ENCODE data around the gene C6orf120. TPM values are rescaled to one million over a fixed set of nuclear protein-coding genes. Genes with fewer than 3 reads are reported as not detected.

The C6orf120 gene
- total and polyA plus RNA-seq, 2 of the 13 experiments (the other 11 are each of a cell fraction or from before 2014, with no cell fraction given), result 21.7 to 29.9 TPM

DNA sequence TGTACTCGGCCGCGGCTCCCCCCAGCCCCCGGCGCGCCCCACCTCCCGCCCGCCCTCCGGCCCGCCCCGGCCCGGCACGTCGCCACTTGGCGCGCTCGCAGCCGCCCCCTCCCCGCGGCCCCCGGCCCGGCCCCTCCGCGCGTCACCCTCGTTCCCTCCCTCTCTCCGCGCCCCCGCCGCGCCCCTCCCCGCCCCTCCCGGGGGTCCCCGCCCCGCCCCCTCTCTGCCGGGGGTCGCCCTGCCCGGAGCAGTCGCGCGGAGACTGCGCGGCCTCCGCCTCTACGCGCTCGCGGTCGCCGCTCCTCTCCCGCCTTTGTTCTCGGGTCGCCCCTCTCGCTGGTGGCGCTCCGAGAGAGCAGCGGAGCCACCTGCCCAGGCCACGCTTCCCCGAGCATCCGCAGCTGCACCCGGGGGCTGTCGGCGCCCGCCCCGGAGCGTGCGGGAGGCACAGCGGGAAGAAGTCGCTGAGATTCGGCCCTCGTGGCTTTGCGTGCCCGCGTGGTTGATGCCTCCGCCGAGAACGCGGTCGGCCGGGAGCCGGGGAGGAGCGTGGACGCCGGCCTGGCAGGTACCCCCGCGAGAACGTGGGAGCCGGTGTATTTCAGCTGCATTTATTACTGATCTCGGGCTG, 22.7 kb downstream of the C6orf120 start, which contains the start of gene PHF10 (continued):
- TF ChIP-seq TEAD2 (CRISPR knock-in tag; IDR thresholded peaks at IDR 0.05) (no peak), RNF2 (conservative IDR thresholded peaks at IDR 0.05; ENCODE audit: low read depth) (no peak; the same call in 1 of the 2 replicates), GTF2F1 (IDR thresholded peaks at IDR 0.05; ENCODE audit: low read length) (no peak), CTCF (CRISPR knock-in tag; IDR thresholded peaks at IDR 0.05) (peak; percentile 27; the same call in 1 of the 2 replicates), TRAFD1 (CRISPR knock-in tag; IDR thresholded peaks at IDR 0.05; ENCODE audit: borderline replicate concordance) (no peak; the same call in 1 of the 2 replicates), ZNF225 (CRISPR knock-in tag; IDR thresholded peaks at IDR 0.05) (peak; percentile 96), ZNF451 (CRISPR knock-in tag; IDR thresholded peaks at IDR 0.05) (peak; percentile 83), DR1 (CRISPR knock-in tag; IDR thresholded peaks at IDR 0.05) (no peak; the same call in 1 of the 2 replicates), ZNF33B (CRISPR knock-in tag; IDR thresholded peaks at IDR 0.05) (no peak; the same call in 1 of the 2 replicates), ZNF343 (CRISPR knock-in tag; IDR thresholded peaks at IDR 0.05) (no peak), AGO1 (IDR thresholded peaks at IDR 0.05; ENCODE audit: low read depth, low read length, poor library complexity, severe bottlenecking) (peak; percentile 67), HDAC6 (IDR thresholded peaks at IDR 0.05; ENCODE audit: low read depth, low read length) (0 out of 2 replicates have a peak, but pooled peaks have one; percentile 16), HMG20B (CRISPR knock-in tag; conservative IDR thresholded peaks at IDR 0.05) (no peak), ZNF329 (CRISPR knock-in tag; IDR thresholded peaks at IDR 0.05; ENCODE audit: low read depth) (peak; percentile 11; the same call in 1 of the 2 replicates), AGO2 (optimal IDR thresholded peaks at IDR 0.05; ENCODE audit: low read depth, low read length) (peak; percentile 98), SRSF1 (optimal IDR thresholded peaks at IDR 0.05; ENCODE audit: low read depth, low read length) (peak; percentile 74)
- TF ChIP-seq, protein P1, sequence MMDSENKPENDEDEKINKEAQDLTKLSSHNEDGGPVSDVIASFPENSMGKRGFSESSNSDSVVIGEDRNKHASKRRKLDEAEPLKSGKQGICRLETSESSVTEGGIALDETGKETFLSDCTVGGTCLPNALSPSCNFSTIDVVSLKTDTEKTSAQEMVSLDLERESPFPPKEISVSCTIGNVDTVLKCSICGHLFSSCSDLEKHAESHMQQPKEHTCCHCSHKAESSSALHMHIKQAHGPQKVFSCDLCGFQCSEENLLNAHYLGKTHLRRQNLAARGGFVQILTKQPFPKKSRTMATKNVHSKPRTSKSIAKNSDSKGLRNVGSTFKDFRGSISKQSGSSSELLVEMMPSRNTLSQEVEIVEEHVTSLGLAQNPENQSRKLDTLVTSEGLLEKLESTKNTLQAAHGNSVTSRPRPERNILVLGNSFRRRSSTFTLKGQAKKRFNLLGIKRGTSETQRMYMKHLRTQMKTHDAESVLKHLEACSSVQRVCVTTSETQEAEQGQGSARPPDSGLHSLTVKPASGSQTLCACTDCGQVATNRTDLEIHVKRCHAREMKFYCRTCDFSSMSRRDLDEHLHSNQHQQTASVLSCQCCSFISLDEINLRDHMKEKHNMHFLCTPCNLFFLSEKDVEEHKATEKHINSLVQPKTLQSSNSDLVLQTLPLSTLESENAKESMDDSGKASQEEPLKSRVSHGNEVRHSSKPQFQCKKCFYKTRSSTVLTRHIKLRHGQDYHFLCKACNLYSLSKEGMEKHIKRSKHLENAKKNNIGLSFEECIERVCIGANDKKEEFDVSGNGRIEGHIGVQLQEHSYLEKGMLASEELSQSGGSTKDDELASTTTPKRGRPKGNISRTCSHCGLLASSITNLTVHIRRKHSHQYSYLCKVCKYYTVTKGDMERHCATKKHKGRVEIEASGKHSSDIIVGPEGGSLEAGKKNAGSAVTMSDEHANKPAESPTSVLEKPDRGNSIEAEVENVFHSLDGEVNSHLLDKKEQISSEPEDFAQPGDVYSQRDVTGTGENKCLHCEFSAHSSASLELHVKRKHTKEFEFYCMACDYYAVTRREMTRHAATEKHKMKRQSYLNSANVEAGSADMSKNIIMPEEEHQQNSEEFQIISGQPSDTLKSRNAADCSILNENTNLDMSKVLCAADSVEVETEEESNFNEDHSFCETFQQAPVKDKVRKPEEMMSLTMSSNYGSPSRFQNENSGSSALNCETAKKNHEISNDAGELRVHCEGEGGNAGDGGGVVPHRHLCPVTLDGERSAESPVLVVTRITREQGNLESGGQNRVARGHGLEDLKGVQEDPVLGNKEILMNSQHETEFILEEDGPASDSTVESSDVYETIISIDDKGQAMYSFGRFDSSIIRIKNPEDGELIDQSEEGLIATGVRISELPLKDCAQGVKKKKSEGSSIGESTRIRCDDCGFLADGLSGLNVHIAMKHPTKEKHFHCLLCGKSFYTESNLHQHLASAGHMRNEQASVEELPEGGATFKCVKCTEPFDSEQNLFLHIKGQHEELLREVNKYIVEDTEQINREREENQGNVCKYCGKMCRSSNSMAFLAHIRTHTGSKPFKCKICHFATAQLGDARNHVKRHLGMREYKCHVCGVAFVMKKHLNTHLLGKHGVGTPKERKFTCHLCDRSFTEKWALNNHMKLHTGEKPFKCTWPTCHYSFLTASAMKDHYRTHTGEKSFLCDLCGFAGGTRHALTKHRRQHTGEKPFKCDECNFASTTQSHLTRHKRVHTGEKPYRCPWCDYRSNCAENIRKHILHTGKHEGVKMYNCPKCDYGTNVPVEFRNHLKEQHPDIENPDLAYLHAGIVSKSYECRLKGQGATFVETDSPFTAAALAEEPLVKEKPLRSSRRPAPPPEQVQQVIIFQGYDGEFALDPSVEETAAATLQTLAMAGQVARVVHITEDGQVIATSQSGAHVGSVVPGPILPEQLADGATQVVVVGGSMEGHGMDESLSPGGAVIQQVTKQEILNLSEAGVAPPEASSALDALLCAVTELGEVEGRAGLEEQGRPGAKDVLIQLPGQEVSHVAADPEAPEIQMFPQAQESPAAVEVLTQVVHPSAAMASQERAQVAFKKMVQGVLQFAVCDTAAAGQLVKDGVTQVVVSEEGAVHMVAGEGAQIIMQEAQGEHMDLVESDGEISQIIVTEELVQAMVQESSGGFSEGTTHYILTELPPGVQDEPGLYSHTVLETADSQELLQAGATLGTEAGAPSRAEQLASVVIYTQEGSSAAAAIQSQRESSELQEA (CRISPR knock-in tag; IDR thresholded peaks at IDR 0.05; ENCODE audit: not compliant biosample characterization), result peak; percentile 98
